ENCODE results near the gene CST8. TPM values are rescaled to one million over a fixed set of nuclear protein-coding genes. Genes with fewer than 3 reads are reported as not detected.

The CST8 gene
- total RNA-seq, 2 donors from 2014 or later: not detected

GRCh38 chr20:23448167-23448566, 42.8 kb upstream of the CST8 start:
- Mint-ChIP-seq H3K4me1 (peaks cover 15% of the 10 kb centered on the region), H3K27me3 (ENCODE audit: insufficient read depth) (no peaks in the 10 kb centered on the region), H3K9me3 (no peaks in the 10 kb centered on the region), H3K36me3 (ENCODE audit: low read depth) (no peaks in the 10 kb centered on the region), H3K27ac (no peak overlapping the region), H3K4me3 (no peak overlapping the region)
- Histone ChIP-seq H3K4me1 (ENCODE audit: control insufficient read depth, insufficient read depth, low read length) (no peaks in the 10 kb centered on the region), H3K27me3 (ENCODE audit: control insufficient read depth, insufficient read depth, low read length, poor library complexity, severe bottlenecking) (no peaks in the 10 kb centered on the region), H3K9me3 (ENCODE audit: control insufficient read depth, low read length) (no peaks in the 10 kb centered on the region), H3K9ac (ENCODE audit: extremely low read depth, low read length, poor library complexity, severe bottlenecking) (no peak overlapping the region), H3K4me3 (ENCODE audit: low read length) (no peak overlapping the region), H3K36me3 (ENCODE audit: control insufficient read depth, insufficient read depth, low read length) (no peaks in the 10 kb centered on the region), H3K27ac (ENCODE audit: low read depth, low read length) (no peak overlapping the region)
- TF ChIP-seq, protein P1, sequence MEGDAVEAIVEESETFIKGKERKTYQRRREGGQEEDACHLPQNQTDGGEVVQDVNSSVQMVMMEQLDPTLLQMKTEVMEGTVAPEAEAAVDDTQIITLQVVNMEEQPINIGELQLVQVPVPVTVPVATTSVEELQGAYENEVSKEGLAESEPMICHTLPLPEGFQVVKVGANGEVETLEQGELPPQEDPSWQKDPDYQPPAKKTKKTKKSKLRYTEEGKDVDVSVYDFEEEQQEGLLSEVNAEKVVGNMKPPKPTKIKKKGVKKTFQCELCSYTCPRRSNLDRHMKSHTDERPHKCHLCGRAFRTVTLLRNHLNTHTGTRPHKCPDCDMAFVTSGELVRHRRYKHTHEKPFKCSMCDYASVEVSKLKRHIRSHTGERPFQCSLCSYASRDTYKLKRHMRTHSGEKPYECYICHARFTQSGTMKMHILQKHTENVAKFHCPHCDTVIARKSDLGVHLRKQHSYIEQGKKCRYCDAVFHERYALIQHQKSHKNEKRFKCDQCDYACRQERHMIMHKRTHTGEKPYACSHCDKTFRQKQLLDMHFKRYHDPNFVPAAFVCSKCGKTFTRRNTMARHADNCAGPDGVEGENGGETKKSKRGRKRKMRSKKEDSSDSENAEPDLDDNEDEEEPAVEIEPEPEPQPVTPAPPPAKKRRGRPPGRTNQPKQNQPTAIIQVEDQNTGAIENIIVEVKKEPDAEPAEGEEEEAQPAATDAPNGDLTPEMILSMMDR (conservative IDR thresholded peaks at IDR 0.05): no peak
- DNase-seq: no peak
- WGBS, 2 experiments (ENCODE audit: insufficient coverage in 1 of 2, insufficient read length in 1 of 2): 96 to 100% methylated on average over 4 to 5 of the region's 5 CpGs

DNA sequence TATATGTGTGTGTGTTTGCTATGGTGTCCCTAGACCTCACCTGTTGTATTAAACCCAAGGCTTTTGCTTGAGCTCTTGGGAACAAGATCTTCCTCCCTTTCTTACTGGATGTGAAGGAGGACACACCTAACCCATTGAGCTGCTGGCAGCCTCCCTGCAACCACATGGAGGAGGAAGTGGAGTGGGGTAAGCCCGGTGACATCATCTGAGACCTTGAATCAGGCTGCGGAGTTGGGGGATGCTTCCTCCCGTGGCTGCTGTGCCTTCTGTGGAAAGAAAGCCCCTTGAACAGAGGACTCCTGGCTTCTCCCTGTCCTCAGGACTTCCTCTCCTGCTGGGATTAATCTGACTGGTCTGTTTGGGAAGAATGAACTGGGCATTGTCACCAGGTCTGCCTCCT, 41.5 kb upstream of the CST8 start:
- H3K27me3 Mint-ChIP-seq (ENCODE audit: insufficient read depth): no peaks in the 10 kb centered on the region
- Histone ChIP-seq H3K9ac (ENCODE audit: extremely low read depth, low read length, poor library complexity, severe bottlenecking) (no peak overlapping the region), H3K9me3 (ENCODE audit: control insufficient read depth, low read length) (no peaks in the 10 kb centered on the region), H3K27ac (ENCODE audit: low read depth, low read length) (no peak overlapping the region), H3K36me3 (ENCODE audit: control insufficient read depth, insufficient read depth, low read length) (no peaks in the 10 kb centered on the region), H3K27me3 (ENCODE audit: control insufficient read depth, insufficient read depth, low read length, poor library complexity, severe bottlenecking) (no peaks in the 10 kb centered on the region), H3K4me1 (ENCODE audit: control insufficient read depth, insufficient read depth, low read length) (no peaks in the 10 kb centered on the region), H3K4me3 (ENCODE audit: low read length) (no peak overlapping the region)
- H3K27ac Mint-ChIP-seq: no peak overlapping the region
- TF ChIP-seq, protein P1 (conservative IDR thresholded peaks at IDR 0.05): no peak
- peaks cover 17% of the 10 kb centered on the region for H3K4me1 Mint-ChIP-seq
- no peak overlapping the region for H3K4me3 Mint-ChIP-seq
- H3K36me3 Mint-ChIP-seq (ENCODE audit: low read depth): no peaks in the 10 kb centered on the region
- no peaks in the 10 kb centered on the region for H3K9me3 Mint-ChIP-seq
- WGBS, 2 experiments (ENCODE audit: insufficient coverage in 1 of 2, insufficient read length in 1 of 2): 50 to 70% methylated on average over 1 to 3 of the region's 3 CpGs
- no peak for DNase-seq

DNA sequence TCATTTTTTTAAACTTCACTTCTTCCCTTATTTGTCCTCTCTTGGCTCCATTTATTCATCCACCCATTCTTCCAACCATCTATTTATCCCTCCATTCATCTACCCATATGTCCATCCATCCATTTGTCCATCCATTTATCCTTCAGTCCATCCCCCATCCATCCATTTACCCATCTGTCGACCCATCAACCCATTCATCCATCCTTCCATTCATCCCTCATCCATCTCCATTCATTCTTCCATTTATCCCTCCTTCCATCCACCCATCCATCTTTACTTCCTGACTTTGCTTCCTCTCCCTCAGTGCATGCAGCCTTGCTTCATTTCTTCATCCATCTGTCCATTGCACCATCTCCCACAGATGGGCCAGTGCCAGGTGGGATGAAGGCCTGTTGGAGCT, 40.0 kb upstream of the CST8 start:
- no peak overlapping the region for H3K27ac ChIP-seq (ENCODE audit: low read depth, low read length)
- H3K27me3 ChIP-seq (ENCODE audit: control insufficient read depth, insufficient read depth, low read length, poor library complexity, severe bottlenecking): no peaks in the 10 kb centered on the region
- no peaks in the 10 kb centered on the region for H3K36me3 ChIP-seq (ENCODE audit: control insufficient read depth, insufficient read depth, low read length)
- no peaks in the 10 kb centered on the region for H3K27me3 Mint-ChIP-seq (ENCODE audit: insufficient read depth)
- H3K9me3 ChIP-seq (ENCODE audit: control insufficient read depth, low read length): no peaks in the 10 kb centered on the region
- DNase-seq: no peak
- no peak overlapping the region for H3K4me3 ChIP-seq (ENCODE audit: low read length)
- no peaks in the 10 kb centered on the region for H3K9me3 Mint-ChIP-seq
- 89% methylated on average over 1 of the region's 1 CpG for WGBS, 2 experiments (ENCODE audit: insufficient coverage in 1 of 2, insufficient read length in 1 of 2)
- no peak overlapping the region for H3K27ac Mint-ChIP-seq
- H3K9ac ChIP-seq (ENCODE audit: extremely low read depth, low read length, poor library complexity, severe bottlenecking): no peak overlapping the region
- TF ChIP-seq, protein P1 (conservative IDR thresholded peaks at IDR 0.05): no peak
- H3K36me3 Mint-ChIP-seq (ENCODE audit: low read depth): no peaks in the 10 kb centered on the region
- peaks cover 17% of the 10 kb centered on the region for H3K4me1 Mint-ChIP-seq
- no peak overlapping the region for H3K4me3 Mint-ChIP-seq
- no peaks in the 10 kb centered on the region for H3K4me1 ChIP-seq (ENCODE audit: control insufficient read depth, insufficient read depth, low read length)

All from endodermal cell (in vitro differentiated cells).